ENCODE results near the gene PRDM16.

Gene PRDM16

GRCh38 chr1:3117879-3118278 is 48.9 kb downstream of the PRDM16 start:
- Histone ChIP-seq H3K4me1 (ENCODE audit: control insufficient read depth, insufficient read depth, low read length) (peaks cover 6% of the 10 kb centered on the region), H3K27me3 (ENCODE audit: control insufficient read depth in 1 of 2, insufficient read depth in 2 of 2, low read length in 2 of 2) (peaks cover 0 to 8% of the 10 kb centered on the region in 2 donors), H3K9ac (ENCODE audit: low read length in 2 of 2) (no peak overlapping the region), H3K36me3 (ENCODE audit: control insufficient read depth in 2 of 2, insufficient read depth in 2 of 2, low read length in 2 of 2) (no peaks in the 10 kb centered on the region), H3K9me3 (ENCODE audit: control insufficient read depth in 2 of 2, low read length in 2 of 2) (no peaks in the 10 kb centered on the region), H3K27ac (ENCODE audit: low read length) (no peak overlapping the region), H3K4me3 (ENCODE audit: low read length in 2 of 2) (no peak overlapping the region)

DNA sequence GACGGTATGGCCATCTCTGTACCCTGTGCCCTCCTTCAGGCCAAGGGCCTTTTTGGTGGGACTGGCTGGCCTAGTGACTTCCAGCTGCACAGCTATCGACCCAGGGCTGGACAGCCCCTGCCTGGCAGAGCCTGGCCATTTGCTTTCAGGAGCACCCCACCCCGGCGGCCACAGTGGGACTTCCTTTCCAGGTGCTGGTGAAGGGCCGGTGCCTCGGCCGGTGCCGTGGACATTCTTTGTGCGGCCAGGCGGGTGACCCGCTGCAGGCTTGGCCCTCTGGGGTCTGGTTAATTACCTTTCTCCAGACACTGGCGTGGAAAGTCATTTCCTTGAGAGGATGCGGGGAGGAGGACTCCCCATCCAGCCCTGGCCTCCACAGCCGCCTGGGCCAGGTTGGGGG is 50.1 kb downstream of the PRDM16 start:
- H3K9me3 ChIP-seq (ENCODE audit: control insufficient read depth in 2 of 2, low read length in 2 of 2) = no peaks in the 10 kb centered on the region
- H3K27ac ChIP-seq (ENCODE audit: low read length) = no peak overlapping the region
- no peak overlapping the region for H3K4me3 ChIP-seq (ENCODE audit: low read length in 2 of 2)
- peaks cover 0 to 8% of the 10 kb centered on the region in 2 donors for H3K27me3 ChIP-seq (ENCODE audit: control insufficient read depth in 1 of 2, insufficient read depth in 2 of 2, low read length in 2 of 2)
- H3K9ac ChIP-seq (ENCODE audit: low read length in 2 of 2) = no peak overlapping the region
- peaks cover 6% of the 10 kb centered on the region for H3K4me1 ChIP-seq (ENCODE audit: control insufficient read depth, insufficient read depth, low read length)
- no peaks in the 10 kb centered on the region for H3K36me3 ChIP-seq (ENCODE audit: control insufficient read depth in 2 of 2, insufficient read depth in 2 of 2, low read length in 2 of 2)

- Histone ChIP-seq H3K9ac (ENCODE audit: low read length in 2 of 2) (no peak overlapping the region), H3K27me3 (ENCODE audit: control insufficient read depth in 1 of 2, insufficient read depth in 2 of 2, low read length in 2 of 2) (peaks cover 0 to 8% of the 10 kb centered on the region in 2 donors), H3K27ac (ENCODE audit: low read length) (no peak overlapping the region), H3K4me1 (ENCODE audit: control insufficient read depth, insufficient read depth, low read length) (no peaks in the 10 kb centered on the region), H3K36me3 (ENCODE audit: control insufficient read depth in 2 of 2, insufficient read depth in 2 of 2, low read length in 2 of 2) (no peaks in the 10 kb centered on the region), H3K9me3 (ENCODE audit: control insufficient read depth in 2 of 2, low read length in 2 of 2) (no peaks in the 10 kb centered on the region), H3K4me3 (ENCODE audit: low read length in 2 of 2) (no peak overlapping the region)
Measured at GRCh38 chr1:3119725-3120124, 50.7 kb downstream of the PRDM16 start.

GRCh38 chr1:3120140-3120539 is 51.1 kb downstream of the PRDM16 start:
- Histone ChIP-seq H3K4me1 (ENCODE audit: control insufficient read depth, insufficient read depth, low read length) (no peaks in the 10 kb centered on the region), H3K9ac (ENCODE audit: low read length in 2 of 2) (no peak overlapping the region), H3K4me3 (ENCODE audit: low read length in 2 of 2) (no peak overlapping the region), H3K27ac (ENCODE audit: low read length) (no peak overlapping the region), H3K27me3 (ENCODE audit: control insufficient read depth in 1 of 2, insufficient read depth in 2 of 2, low read length in 2 of 2) (peaks cover 0 to 8% of the 10 kb centered on the region in 2 donors), H3K36me3 (ENCODE audit: control insufficient read depth in 2 of 2, insufficient read depth in 2 of 2, low read length in 2 of 2) (no peaks in the 10 kb centered on the region), H3K9me3 (ENCODE audit: control insufficient read depth in 2 of 2, low read length in 2 of 2) (no peaks in the 10 kb centered on the region)

GRCh38 chr1:3120994-3121393 is 52.0 kb downstream of the PRDM16 start:
- no peak overlapping the region for H3K9ac ChIP-seq (ENCODE audit: low read length in 2 of 2)
- H3K9me3 ChIP-seq (ENCODE audit: control insufficient read depth in 2 of 2, low read length in 2 of 2) = no peaks in the 10 kb centered on the region
- H3K36me3 ChIP-seq (ENCODE audit: control insufficient read depth in 2 of 2, insufficient read depth in 2 of 2, low read length in 2 of 2) = no peaks in the 10 kb centered on the region
- H3K27me3 ChIP-seq (ENCODE audit: control insufficient read depth in 1 of 2, insufficient read depth in 2 of 2, low read length in 2 of 2) = peaks cover 0 to 8% of the 10 kb centered on the region in 2 donors
- H3K27ac ChIP-seq (ENCODE audit: low read length) = no peak overlapping the region
- H3K4me3 ChIP-seq (ENCODE audit: low read length in 2 of 2) = no peak overlapping the region
- peaks cover 4% of the 10 kb centered on the region for H3K4me1 ChIP-seq (ENCODE audit: control insufficient read depth, insufficient read depth, low read length)

DNA sequence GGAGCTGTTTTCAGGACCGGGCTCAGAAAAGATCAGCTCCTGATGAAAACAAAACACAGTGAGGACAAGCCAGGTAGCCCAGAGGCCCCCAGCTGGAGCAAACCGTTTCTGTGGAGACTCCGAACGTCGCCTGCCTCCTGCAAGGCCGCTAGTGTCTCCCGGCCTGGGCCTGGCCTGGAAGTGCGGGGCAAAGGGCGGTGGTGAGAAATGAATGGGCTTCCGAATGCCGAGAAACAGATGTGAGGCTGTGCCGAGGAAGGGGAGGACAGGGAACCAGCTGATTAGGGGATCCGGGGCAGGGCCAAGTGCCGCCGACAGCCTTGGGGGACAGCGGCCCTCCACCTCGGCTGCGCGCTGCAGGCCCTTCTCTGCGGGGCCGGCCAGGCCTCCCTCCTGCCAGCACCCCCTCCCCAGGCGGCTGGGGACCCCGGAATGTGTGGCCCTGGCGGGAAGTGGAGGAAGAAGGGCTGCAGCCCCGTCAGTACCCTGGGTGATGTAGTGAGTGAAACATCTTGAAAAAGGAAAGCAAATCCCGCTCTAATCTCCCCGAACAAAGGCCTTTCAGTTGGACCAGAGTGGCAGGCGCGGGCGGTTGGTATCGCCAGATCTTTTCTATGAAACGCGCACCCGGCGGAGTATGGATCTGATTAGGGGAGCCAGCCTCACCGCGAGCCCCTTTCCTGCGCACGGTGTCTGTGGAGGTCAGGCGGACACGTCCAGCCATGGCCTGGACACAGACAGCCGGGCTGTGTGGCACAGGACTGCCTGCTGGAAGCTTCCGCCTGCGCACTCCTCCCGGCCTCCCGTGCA is 52.6 kb downstream of the PRDM16 start:
- peaks cover 0 to 7% of the 10 kb centered on the region in 2 donors for H3K27me3 ChIP-seq (ENCODE audit: control insufficient read depth in 1 of 2, insufficient read depth in 2 of 2, low read length in 2 of 2)
- H3K9me3 ChIP-seq (ENCODE audit: control insufficient read depth in 2 of 2, low read length in 2 of 2) = no peaks in the 10 kb centered on the region
- H3K27ac ChIP-seq (ENCODE audit: low read length) = no peak overlapping the region
- H3K4me3 ChIP-seq (ENCODE audit: low read length in 2 of 2) = no peak overlapping the region
- H3K36me3 ChIP-seq (ENCODE audit: control insufficient read depth in 2 of 2, insufficient read depth in 2 of 2, low read length in 2 of 2) = no peaks in the 10 kb centered on the region
- H3K9ac ChIP-seq (ENCODE audit: low read length in 2 of 2) = no peak overlapping the region
- peaks cover 10% of the 10 kb centered on the region for H3K4me1 ChIP-seq (ENCODE audit: control insufficient read depth, insufficient read depth, low read length)

DNA sequence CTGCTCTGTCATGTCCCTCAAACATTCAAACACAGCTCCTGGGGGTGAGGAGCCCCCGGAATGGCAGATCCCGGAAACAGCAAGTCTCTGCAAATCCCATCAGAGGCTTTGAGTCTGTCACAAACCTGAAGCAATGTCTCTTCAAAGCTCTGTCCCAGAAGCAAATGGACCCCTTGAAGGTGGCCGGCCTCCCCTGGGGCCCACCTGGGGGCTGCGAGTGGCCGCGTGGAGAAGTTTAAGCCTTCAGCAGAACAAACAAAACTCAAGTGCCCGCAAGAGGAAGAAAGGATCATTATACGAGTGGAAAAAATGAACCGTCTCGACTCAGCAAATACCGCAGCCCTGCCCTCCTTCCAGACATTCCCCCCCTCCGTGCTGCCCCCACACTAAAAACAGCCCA is 53.3 kb downstream of the PRDM16 start:
- no peaks in the 10 kb centered on the region for H3K36me3 ChIP-seq (ENCODE audit: control insufficient read depth in 2 of 2, insufficient read depth in 2 of 2, low read length in 2 of 2)
- H3K4me1 ChIP-seq (ENCODE audit: control insufficient read depth, insufficient read depth, low read length) = peaks cover 16% of the 10 kb centered on the region
- no peak overlapping the region for H3K4me3 ChIP-seq (ENCODE audit: low read length in 2 of 2)
- no peak overlapping the region for H3K27ac ChIP-seq (ENCODE audit: low read length)
- no peak overlapping the region for H3K9ac ChIP-seq (ENCODE audit: low read length in 2 of 2)
- H3K27me3 ChIP-seq (ENCODE audit: control insufficient read depth in 1 of 2, insufficient read depth in 2 of 2, low read length in 2 of 2) = peaks cover 0 to 5% of the 10 kb centered on the region in 2 donors
- no peaks in the 10 kb centered on the region for H3K9me3 ChIP-seq (ENCODE audit: control insufficient read depth in 2 of 2, low read length in 2 of 2)

- peaks cover 0 to 3% of the 10 kb centered on the region in 2 donors for H3K27me3 ChIP-seq (ENCODE audit: control insufficient read depth in 1 of 2, insufficient read depth in 2 of 2, low read length in 2 of 2)
- no peak overlapping the region for H3K4me3 ChIP-seq (ENCODE audit: low read length in 2 of 2)
- no peak overlapping the region for H3K27ac ChIP-seq (ENCODE audit: low read length)
- H3K36me3 ChIP-seq (ENCODE audit: control insufficient read depth in 2 of 2, insufficient read depth in 2 of 2, low read length in 2 of 2) = no peaks in the 10 kb centered on the region
- H3K9ac ChIP-seq (ENCODE audit: low read length in 2 of 2) = no peak overlapping the region
- H3K9me3 ChIP-seq (ENCODE audit: control insufficient read depth in 2 of 2, low read length in 2 of 2) = no peaks in the 10 kb centered on the region
- H3K4me1 ChIP-seq (ENCODE audit: control insufficient read depth, insufficient read depth, low read length) = peaks cover 21% of the 10 kb centered on the region
Measured at GRCh38 chr1:3124246-3124645, 55.2 kb downstream of the PRDM16 start.

- Histone ChIP-seq H3K4me3 (ENCODE audit: low read length in 2 of 2) (no peak overlapping the region), H3K9ac (ENCODE audit: low read length in 2 of 2) (no peak overlapping the region), H3K4me1 (ENCODE audit: control insufficient read depth, insufficient read depth, low read length) (peaks cover 21% of the 10 kb centered on the region), H3K9me3 (ENCODE audit: control insufficient read depth in 2 of 2, low read length in 2 of 2) (no peaks in the 10 kb centered on the region), H3K27ac (ENCODE audit: low read length) (no peak overlapping the region), H3K27me3 (ENCODE audit: control insufficient read depth in 1 of 2, insufficient read depth in 2 of 2, low read length in 2 of 2) (peaks cover 0 to under 1% of the 10 kb centered on the region in 2 donors), H3K36me3 (ENCODE audit: control insufficient read depth in 2 of 2, insufficient read depth in 2 of 2, low read length in 2 of 2) (no peaks in the 10 kb centered on the region)
Measured at GRCh38 chr1:3125078-3125477, 56.1 kb downstream of the PRDM16 start.

- Histone ChIP-seq H3K27ac (ENCODE audit: low read length) (no peak overlapping the region), H3K4me3 (ENCODE audit: low read length in 2 of 2) (no peak overlapping the region), H3K9ac (ENCODE audit: low read length in 2 of 2) (no peak overlapping the region), H3K9me3 (ENCODE audit: control insufficient read depth in 2 of 2, low read length in 2 of 2) (no peaks in the 10 kb centered on the region), H3K36me3 (ENCODE audit: control insufficient read depth in 2 of 2, insufficient read depth in 2 of 2, low read length in 2 of 2) (no peaks in the 10 kb centered on the region), H3K4me1 (ENCODE audit: control insufficient read depth, insufficient read depth, low read length) (peaks cover 21% of the 10 kb centered on the region), H3K27me3 (ENCODE audit: control insufficient read depth in 1 of 2, insufficient read depth in 2 of 2, low read length in 2 of 2) (no peaks in the 10 kb centered on the region)
Measured at GRCh38 chr1:3125546-3126368, 56.8 kb downstream of the PRDM16 start.
